ENCODE data around the gene FYN. TPM values are rescaled to one million over a fixed set of nuclear protein-coding genes. Genes with fewer than 3 reads are reported as not detected.

FYN gene
- total and polyA plus RNA-seq, 2 of the 8 experiments (the other 6 are each of a cell fraction or from before 2014, with no cell fraction given): 46.8 to 97.2 TPM

DNA sequence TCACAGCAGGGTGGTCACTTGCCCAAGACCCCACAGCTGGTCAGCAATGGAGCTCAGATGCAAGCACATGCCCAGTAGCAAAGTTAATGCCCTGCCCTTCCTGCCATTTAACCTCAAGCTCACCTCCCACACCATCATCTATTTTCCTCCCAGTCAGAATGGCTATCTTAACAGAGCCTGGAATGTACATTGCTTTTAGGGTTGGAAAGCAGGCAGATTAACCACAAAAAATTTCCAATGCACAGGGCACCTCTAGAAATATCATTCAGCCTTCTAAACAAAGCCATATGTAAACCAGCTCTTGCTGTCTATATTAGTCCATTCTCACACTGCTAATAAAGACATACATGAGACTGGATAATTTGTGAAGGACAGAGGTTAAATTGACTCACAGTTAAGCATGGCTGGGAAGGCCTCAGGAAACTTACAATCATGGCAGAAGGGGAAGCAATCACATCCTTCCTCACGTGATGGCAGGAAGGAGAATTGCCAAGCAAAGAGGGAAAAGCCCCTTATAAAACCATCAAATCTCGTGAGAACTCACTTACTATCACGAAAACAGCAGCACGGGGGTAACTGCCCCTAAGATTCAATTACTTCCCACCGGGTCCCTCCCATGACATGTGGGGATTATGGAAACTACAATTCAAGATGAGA is 106.9 kb downstream of the FYN start:
- no peaks in the 10 kb centered on the region for H3K36me3 ChIP-seq (ENCODE audit: control insufficient read depth in 2 of 4, insufficient read depth in 4 of 4, low read length in 3 of 4)
- no peak overlapping the region for H2BK20ac ChIP-seq (ENCODE audit: low read length)
- peak overlapping the region; percentile 35 for H3K4ac ChIP-seq (replicated peaks; ENCODE audit: insufficient read length, low read depth, low read length)
- H3K27me3 ChIP-seq (replicated peaks in 1 of 4; ENCODE audit: control insufficient read depth in 3 of 4, extremely low read depth in 1 of 4, insufficient read depth in 3 of 4, low read length in 3 of 4): no peaks in the 10 kb centered on the region
- H3K4me1 ChIP-seq (replicated peaks in 1 of 4; ENCODE audit: control insufficient read depth in 3 of 4, insufficient read depth in 4 of 4, low read length in 3 of 4): peaks cover 5 to 27% (median 12%) of the 10 kb centered on the region in 4 experiments
- TF ChIP-seq TAF1 (IDR thresholded peaks at IDR 0.05; ENCODE audit: low read depth, low read length): no peak
- TF ChIP-seq EP300 (IDR thresholded peaks at IDR 0.05; ENCODE audit: borderline replicate concordance in 1 of 2, low read depth in 2 of 2, low read length in 2 of 2): no peak
- TF ChIP-seq PHF8 (conservative IDR thresholded peaks at IDR 0.05; ENCODE audit: low read depth, low read length): no peak
- no peak overlapping the region for H3K4me2 ChIP-seq (ENCODE audit: insufficient read depth in 1 of 2, low read depth in 2 of 2, low read length in 2 of 2)
- H3K23me2 ChIP-seq (ENCODE audit: low read depth, low read length): no peaks in the 10 kb centered on the region
- ChIA-PET POLR2A (ENCODE audit: partially characterized antibody) (no interaction called here), CTCF (ENCODE audit: partially characterized antibody) (interaction anchor here (1.5 kb wide), 1 partner anchor 277 kb away, joined by 4 read pairs; no protein-coding TSS in a partner anchor)
- H3K14ac ChIP-seq (ENCODE audit: insufficient read length): no peak overlapping the region
- H3K18ac ChIP-seq (ENCODE audit: extremely low read depth, low read length): no peak overlapping the region
- FAIRE-seq (no peak), DNase-seq (ENCODE audit: low read depth in 1 of 2, low spot score in 2 of 2) (no peak)
- no peak overlapping the region for H2AFZ ChIP-seq (ENCODE audit: low read length)
- no peak overlapping the region for H3K23ac ChIP-seq (ENCODE audit: insufficient read length)
- no peak overlapping the region for H3K9ac ChIP-seq (replicated peaks in 1 of 4; ENCODE audit: extremely low read depth in 1 of 4, low read depth in 3 of 4, low read length in 3 of 4)
- 89% methylated on average over 5 of the region's 5 CpGs; no CpG with 5 or more reads in 1 of the 2 experiments for WGBS, 2 experiments (ENCODE audit: extremely low coverage in 1 of 2, insufficient coverage in 1 of 2, insufficient read length in 1 of 2, insufficient replicate concordance in 2 of 2, low coverage in 1 of 2, low lambda C conversion rate in 2 of 2, missing lambda C conversion rate in 1 of 2)
- peaks cover 0 to 12% of the 10 kb centered on the region in 2 experiments; a peak in 2 of 4 replicates for H3K79me2 ChIP-seq (ENCODE audit: control insufficient read depth in 1 of 2, insufficient read depth in 2 of 2, low read length in 2 of 2)
- no peak overlapping the region for H3K56ac ChIP-seq (replicated peaks; ENCODE audit: insufficient read length, low read depth, low read length)
- no peak overlapping the region for H4K91ac ChIP-seq (replicated peaks; ENCODE audit: insufficient read length, low read length)
- no peak overlapping the region for H3K27ac ChIP-seq (ENCODE audit: low read depth, low read length)
- H3K4me3 ChIP-seq (ENCODE audit: extremely low read depth in 1 of 4, insufficient read depth in 2 of 4, low read depth in 3 of 4, low read length in 4 of 4): no peak overlapping the region
- H3K9me3 ChIP-seq (ENCODE audit: insufficient read depth in 2 of 2, low read depth in 1 of 2, low read length in 1 of 2): no peaks in the 10 kb centered on the region
- H2BK5ac ChIP-seq (ENCODE audit: low read depth, low read length): no peak overlapping the region
- H4K20me1 ChIP-seq (replicated peaks in 1 of 2; ENCODE audit: control insufficient read depth in 1 of 2, insufficient read depth in 2 of 2, low read length in 2 of 2): peaks cover 0 to 2% of the 10 kb centered on the region in 2 experiments
- no peak overlapping the region for H4K8ac ChIP-seq (ENCODE audit: extremely low read depth, insufficient read depth, low read length)
- no peak overlapping the region; the same call in 1 of the 2 replicates for H2BK12ac ChIP-seq (ENCODE audit: low read depth, low read length)
- H2AK5ac ChIP-seq (ENCODE audit: low read depth, low read length): no peak overlapping the region
- no peak overlapping the region for H4K5ac ChIP-seq (ENCODE audit: insufficient read length, low read depth, low read length)
- H2BK15ac ChIP-seq (ENCODE audit: low read length): no peak overlapping the region
- H2BK120ac ChIP-seq (replicated peaks; ENCODE audit: low read depth, low read length): no peak overlapping the region
- H3K79me1 ChIP-seq (ENCODE audit: low read depth, low read length): 0 out of 2 replicates have a peak, but pooled peaks cover 2% of the 10 kb centered on the region
